Stomach (tissue), 9 donors: ENCODE measurements around the gene LIME1. TPM values are rescaled to one million over a fixed set of nuclear protein-coding genes. Genes with fewer than 3 reads are reported as not detected.

ENCODE experiments used
- DNase-seq, 2 donors: peaks; one replicate each; pipeline versions ENCODE4 v3.0.0 to v3.0.0-alpha.2; 2013 to 2019
- H3K27ac ChIP-seq, 5 donors: fragments of 200-600 bp in 4 of 5; sonication (generic) in 4 of 5; one replicate each; pipeline ENCODE4 v1.5.1; 2013 to 2019; ENCODE audit warnings: mild to moderate bottlenecking in 1 of 5, moderate library complexity in 1 of 5
- H3K27me3 ChIP-seq, 3 donors: fragments of 200-600 bp; sonication (generic); one replicate each; pipeline ENCODE4 v1.5.1; 2017 to 2019; ENCODE audit warnings: mixed run types in 1 of 3
- H3K36me3 ChIP-seq, 4 donors: fragments of 200-600 bp; sonication (generic); 1 replicate in 3 of 4; 2 replicates in 1 of 4; pipeline ENCODE4 v1.5.1; 2016 to 2019
- H3K4me1 ChIP-seq, 4 donors: fragments of 200-600 bp; sonication (generic); one replicate each; pipeline ENCODE4 v1.5.1; 2016 to 2019
- H3K4me3 ChIP-seq, 4 donors: fragments of 200-600 bp; sonication (generic) in 3 of 4; one replicate each; pipeline ENCODE4 v1.5.1; 2016 to 2019; ENCODE audit warnings: mild to moderate bottlenecking in 1 of 4
- H3K9me3 ChIP-seq, 4 donors: fragments of 200-600 bp; sonication (generic); one replicate each; pipeline ENCODE4 v1.5.1; 2016 to 2019
- EP300 ChIP-seq: sonication (generic); formaldehyde crosslinking; IDR thresholded peaks from one replicate; pipeline ENCODE4 v1.6.1; 2017; ENCODE audit warnings: antibody characterized with exemption
- POLR2A ChIP-seq, 4 donors: fragments of 450-650 bp; IDR thresholded peaks; one replicate each; pipeline ENCODE4 v1.6.1; 2016; ENCODE audit warnings: antibody characterized with exemption in 4 of 4, control low read depth in 2 of 4, mild to moderate bottlenecking in 1 of 4, moderate library complexity in 1 of 4
- POLR2AphosphoS5 ChIP-seq, 3 donors: sonication (generic); formaldehyde crosslinking; IDR thresholded peaks; one replicate each; pipeline ENCODE4 v1.6.1; 2016; ENCODE audit warnings: antibody characterized with exemption in 3 of 3
- WGBS, 5 donors: extraction: QIAGEN DNeasy Blood & Tissue Kit in 3 of 5; methylation state at CpG; one replicate each; pipeline versions ENCODE4 v1.1.5 to v1.1.7; 2013 to 2018; 5-methylcytosine and 5-hydroxymethylcytosine counted together
- intact Hi-C: fragments of 100-400 bp; cut with DNase I; formaldehyde crosslinking; loops from one replicate; pipeline ENCODE4 v1.15.1; 2023; ENCODE audit warnings: low total_unique reads
- polyA plus RNA-seq, 3 donors: library from polyadenylated mRNA; stranded (reverse); fragments of 200-250 nt; gene quantifications; one replicate each; pipeline ENCODE4 v1.2.3, GENCODE V29; 2013
- total RNA-seq, 5 donors: library from RNA; depleted of rRNA; stranded (reverse); fragments of >200 nt; gene quantifications; one replicate each; pipeline versions ENCODE4 v1.1.0 to v1.2.3, GENCODE V29; 2014 to 2016
- TF ChIP-seq, protein P1 (sequence below), 7 experiments: fragments of 450-650 bp in 4 of 7; fragments of 200-600 bp in 3 of 7; sonication (generic) in 3 of 7; IDR thresholded peaks; one replicate each; pipeline ENCODE4 v1.5.1; 2016 to 2019; ENCODE audit warnings: antibody characterized with exemption in 7 of 7, control low read depth in 2 of 7, mild to moderate bottlenecking in 1 of 7
- donor health status: healthy with polysubstance abuse.
- donor health status: Bipolar disorder and iron deficiency.
- donor health status: healthy.

LIME1 gene
- total and polyA plus RNA-seq, 8 donors: 3.6 to 117 (median 18.5) TPM

DNA sequence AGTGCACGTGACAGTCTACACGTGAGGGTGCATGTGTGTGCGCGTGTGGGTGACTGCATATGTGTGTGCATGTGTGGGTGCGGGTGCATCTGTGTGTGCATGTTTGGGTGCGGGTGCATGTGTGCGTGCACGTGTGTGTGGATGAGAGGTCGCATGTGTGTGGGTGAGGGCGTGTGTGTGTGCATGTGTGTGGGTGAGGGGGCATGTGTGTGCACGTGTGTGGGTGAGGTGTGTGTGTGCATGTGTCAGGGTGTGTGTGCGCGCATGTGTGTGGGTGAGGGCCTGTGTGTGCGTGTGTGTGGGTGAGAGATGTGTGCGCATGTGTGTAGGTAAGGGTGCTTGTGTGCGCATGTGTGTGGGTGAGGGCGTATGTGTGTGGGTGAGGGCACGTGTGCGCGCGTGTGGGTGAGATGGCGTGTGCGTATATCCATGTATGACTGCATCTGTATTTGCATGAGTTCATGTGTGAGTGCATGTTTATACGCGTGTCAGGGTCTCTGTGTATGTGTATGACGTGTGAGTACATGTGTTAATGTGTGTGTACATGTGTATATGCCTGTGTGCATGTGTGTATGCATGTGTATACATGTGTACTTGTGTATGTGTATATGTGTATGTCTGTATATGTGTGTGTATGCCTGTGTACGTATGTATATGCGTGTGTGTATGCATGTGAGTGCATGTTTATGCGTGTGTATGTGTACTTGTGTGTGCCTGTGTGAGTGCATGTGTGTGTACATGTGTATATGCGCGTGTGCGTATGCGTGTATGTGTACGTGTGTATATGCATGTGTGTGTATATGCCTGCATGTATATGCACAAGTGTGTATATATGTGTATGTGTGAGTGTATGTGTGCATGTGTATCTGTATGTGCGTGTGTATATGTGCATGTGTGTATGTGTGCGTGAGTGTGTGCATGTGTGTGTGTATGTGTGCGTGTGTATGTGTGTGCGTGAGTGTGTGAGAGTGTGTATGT lies 4.1 kb upstream of the LIME1 start:
- Histone ChIP-seq H3K4me1 (peaks cover 12 to 25% (median 22%) of the 10 kb centered on the region in 4 donors), H3K36me3 (peaks cover 22 to 57% (median 48%) of the 10 kb centered on the region in 4 donors), H3K9me3 (no peaks in the 10 kb centered on the region), H3K4me3 (no peak overlapping the region), H3K27ac (no peak overlapping the region), H3K27me3 (peaks cover 0 to 3% (median 0%) of the 10 kb centered on the region in 3 donors)
- no peak for DNase-seq
- 86 to 92% (median 88%) methylated on average over 37 to 38 of the region's 38 CpGs for WGBS, 5 donors
- TF ChIP-seq EP300 (no peak), POLR2AphosphoS5 (IDR thresholded peaks at IDR 0.05) (no peak), POLR2A (IDR thresholded peaks at IDR 0.05) (no peak)
- TF ChIP-seq, protein P1, sequence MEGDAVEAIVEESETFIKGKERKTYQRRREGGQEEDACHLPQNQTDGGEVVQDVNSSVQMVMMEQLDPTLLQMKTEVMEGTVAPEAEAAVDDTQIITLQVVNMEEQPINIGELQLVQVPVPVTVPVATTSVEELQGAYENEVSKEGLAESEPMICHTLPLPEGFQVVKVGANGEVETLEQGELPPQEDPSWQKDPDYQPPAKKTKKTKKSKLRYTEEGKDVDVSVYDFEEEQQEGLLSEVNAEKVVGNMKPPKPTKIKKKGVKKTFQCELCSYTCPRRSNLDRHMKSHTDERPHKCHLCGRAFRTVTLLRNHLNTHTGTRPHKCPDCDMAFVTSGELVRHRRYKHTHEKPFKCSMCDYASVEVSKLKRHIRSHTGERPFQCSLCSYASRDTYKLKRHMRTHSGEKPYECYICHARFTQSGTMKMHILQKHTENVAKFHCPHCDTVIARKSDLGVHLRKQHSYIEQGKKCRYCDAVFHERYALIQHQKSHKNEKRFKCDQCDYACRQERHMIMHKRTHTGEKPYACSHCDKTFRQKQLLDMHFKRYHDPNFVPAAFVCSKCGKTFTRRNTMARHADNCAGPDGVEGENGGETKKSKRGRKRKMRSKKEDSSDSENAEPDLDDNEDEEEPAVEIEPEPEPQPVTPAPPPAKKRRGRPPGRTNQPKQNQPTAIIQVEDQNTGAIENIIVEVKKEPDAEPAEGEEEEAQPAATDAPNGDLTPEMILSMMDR (IDR thresholded peaks at IDR 0.05): no peak
- intact Hi-C loops: no loop called here

DNA sequence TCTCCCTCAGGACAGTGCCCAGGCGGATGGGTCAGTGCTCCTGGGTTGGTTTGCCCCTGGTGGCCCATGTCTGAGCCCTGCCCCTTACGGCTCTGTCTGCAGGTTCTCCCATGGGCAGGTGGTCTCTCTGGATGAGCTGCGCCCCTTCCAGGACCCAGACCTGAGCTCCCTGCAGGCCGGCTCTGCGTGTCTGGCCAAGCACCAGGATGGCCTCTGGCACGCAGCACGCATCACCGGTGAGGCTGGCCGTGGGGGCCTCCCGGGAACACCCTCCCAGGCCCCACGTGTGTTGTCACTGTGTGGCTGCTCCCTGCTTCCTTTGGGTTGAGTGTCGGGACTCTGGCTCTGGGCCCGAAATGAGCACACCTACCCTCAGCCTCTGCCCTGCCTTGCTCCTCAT lies 3.3 kb upstream of the LIME1 start:
- peaks cover 19 to 32% (median 29%) of the 10 kb centered on the region in 4 donors for H3K4me1 ChIP-seq
- TF ChIP-seq, protein P1 (IDR thresholded peaks at IDR 0.05): no peak
- TF ChIP-seq EP300 (no peak), POLR2AphosphoS5 (IDR thresholded peaks at IDR 0.05) (no peak), POLR2A (IDR thresholded peaks at IDR 0.05) (no peak)
- H3K27ac ChIP-seq: no peak overlapping the region
- WGBS, 5 donors: 93 to 96% (median 95%) methylated on average over 11 to 13 of the region's 13 CpGs
- intact Hi-C loops: no loop called here
- no peak overlapping the region for H3K4me3 ChIP-seq
- no peaks in the 10 kb centered on the region for H3K9me3 ChIP-seq
- H3K36me3 ChIP-seq: peaks cover 22 to 57% (median 47%) of the 10 kb centered on the region in 4 donors
- peaks cover 0 to 6% (median 0%) of the 10 kb centered on the region in 3 donors for H3K27me3 ChIP-seq
- no peak for DNase-seq

DNA sequence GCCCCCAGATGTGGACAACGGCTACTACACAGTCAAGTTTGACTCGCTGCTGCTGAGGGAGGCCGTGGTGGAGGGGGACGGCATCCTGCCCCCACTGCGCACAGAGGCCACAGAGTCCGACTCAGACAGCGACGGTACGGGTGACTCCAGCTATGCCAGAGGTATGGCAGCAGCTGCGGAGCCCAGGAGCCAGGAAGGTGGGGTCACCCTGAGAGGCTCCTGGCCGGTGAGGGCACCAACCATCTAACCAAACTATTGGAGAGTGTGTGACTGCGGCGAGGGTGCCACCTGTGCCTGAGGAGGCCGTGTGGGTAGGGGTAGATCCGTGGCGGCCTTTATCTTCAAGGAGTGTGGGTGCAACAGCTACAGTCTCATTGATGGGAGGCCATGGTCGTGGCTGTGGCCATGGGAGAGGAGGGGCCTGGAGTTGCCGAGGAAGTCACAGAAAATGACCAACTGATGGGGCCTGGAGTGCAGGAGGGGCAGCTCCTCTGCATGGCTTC lies 2.8 kb upstream of the LIME1 start:
- Histone ChIP-seq H3K9me3 (no peaks in the 10 kb centered on the region), H3K27ac (no peak overlapping the region), H3K27me3 (peaks cover 0 to 6% (median 0%) of the 10 kb centered on the region in 3 donors), H3K36me3 (peaks cover 22 to 57% (median 45%) of the 10 kb centered on the region in 4 donors), H3K4me3 (no peak overlapping the region), H3K4me1 (peaks cover 25 to 37% (median 32%) of the 10 kb centered on the region in 4 donors)
- WGBS, 5 donors: 93 to 99% (median 94%) methylated on average over 12 to 18 of the region's 18 CpGs
- no peak for DNase-seq
- intact Hi-C loops: no loop called here
- TF ChIP-seq POLR2AphosphoS5 (IDR thresholded peaks at IDR 0.05) (no peak), EP300 (no peak), POLR2A (IDR thresholded peaks at IDR 0.05) (no peak)
- TF ChIP-seq, protein P1 (IDR thresholded peaks at IDR 0.05): no peak

DNA sequence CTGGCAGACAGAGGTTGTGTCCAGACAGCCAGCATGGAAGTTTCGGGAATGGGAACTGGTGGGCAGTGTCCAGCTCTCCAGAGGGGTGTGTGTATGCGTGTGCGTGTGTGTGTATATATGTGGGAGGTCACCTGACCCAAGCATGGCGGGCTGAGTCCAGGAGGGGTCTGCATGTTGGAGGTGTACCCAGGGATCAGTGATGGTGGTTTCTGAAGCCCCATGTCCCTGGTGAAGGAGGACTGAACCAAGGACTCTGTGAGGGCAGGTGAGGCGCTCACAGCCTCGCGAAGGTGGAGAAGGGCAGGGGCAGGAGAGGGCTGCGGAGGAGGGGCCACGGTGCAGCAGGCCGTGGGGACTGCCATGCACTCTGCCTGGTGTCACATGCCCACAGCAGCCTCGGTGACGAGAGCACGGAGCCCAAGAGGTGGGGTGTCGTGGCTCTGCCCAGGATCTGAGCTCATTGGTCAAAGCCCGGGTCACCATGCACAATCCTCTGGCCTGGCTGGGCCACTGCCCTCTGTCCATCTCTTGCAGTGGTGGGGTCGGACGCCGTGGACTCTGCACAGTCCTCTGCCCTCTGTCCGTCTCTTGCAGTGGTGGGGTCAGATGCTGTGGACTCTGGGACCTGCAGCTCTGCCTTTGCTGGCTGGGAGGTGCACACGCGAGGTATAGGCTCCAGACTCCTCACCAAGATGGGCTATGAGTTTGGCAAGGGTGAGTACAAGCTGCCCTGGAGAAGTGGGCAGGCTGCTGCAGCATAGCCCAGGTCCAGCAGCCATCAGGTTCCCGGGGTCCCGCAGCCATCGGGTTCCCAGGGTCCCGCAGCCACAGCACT lies 2.1 kb upstream of the LIME1 start:
- intact Hi-C loops: no loop called here
- peaks cover 31 to 43% (median 39%) of the 10 kb centered on the region in 4 donors for H3K4me1 ChIP-seq
- peaks cover 0 to 6% (median 0%) of the 10 kb centered on the region in 3 donors for H3K27me3 ChIP-seq
- TF ChIP-seq EP300 (no peak), POLR2A (IDR thresholded peaks at IDR 0.05) (no peak), POLR2AphosphoS5 (IDR thresholded peaks at IDR 0.05) (no peak)
- TF ChIP-seq, protein P1 (IDR thresholded peaks at IDR 0.05): no peak
- no peak overlapping the region for H3K27ac ChIP-seq
- DNase-seq: no peak
- 90 to 93% (median 93%) methylated on average over 19 to 25 of the region's 25 CpGs for WGBS, 5 donors
- H3K4me3 ChIP-seq: no peak overlapping the region
- H3K9me3 ChIP-seq: no peaks in the 10 kb centered on the region
- peaks cover 22 to 54% (median 45%) of the 10 kb centered on the region in 4 donors for H3K36me3 ChIP-seq
